Esophagus muscularis mucosa (tissue), 4 donors: ENCODE results near the gene ZNF594. TPM values are rescaled to one million over a fixed set of nuclear protein-coding genes. Genes with fewer than 3 reads are reported as not detected.
"Not testable (repeated sequence)": the region's sequence is repeated elsewhere in the genome, so short reads cannot be mapped to it uniquely, and the experiment has no call there.

ENCODE experiments used
- DNase-seq: peaks from one replicate; pipeline ENCODE4 v3.0.0-alpha.2; 2017; ENCODE audit errors: extremely low spot score
- H3K27ac ChIP-seq, 4 donors: fragments of 200-600 bp; sonication (generic); replicated peaks in 1 of 4; 1 replicate in 3 of 4; 2 replicates in 1 of 4; pipeline ENCODE4 v1.5.1; 2016 to 2019; ENCODE audit warnings: mild to moderate bottlenecking in 1 of 4
- H3K27me3 ChIP-seq, 4 donors: fragments of 200-600 bp; sonication (generic); one replicate each; pipeline versions ENCODE4 v1.5.1 to v1.6.0; 2016 to 2019
- H3K36me3 ChIP-seq, 4 donors: fragments of 200-600 bp; sonication (generic); one replicate each; pipeline ENCODE4 v1.5.1; 2016 to 2019
- H3K4me1 ChIP-seq, 4 donors: fragments of 200-600 bp; sonication (generic); one replicate each; pipeline ENCODE4 v1.5.1; 2016 to 2019
- H3K4me3 ChIP-seq, 4 donors: fragments of 200-600 bp; sonication (generic); 1 replicate in 2 of 4; 2 replicates in 2 of 4; pipeline ENCODE4 v1.5.1; 2016 to 2019; ENCODE audit warnings: mild to moderate bottlenecking in 4 of 4, moderate library complexity in 1 of 4
- H3K9me3 ChIP-seq, 4 donors: fragments of 200-600 bp; sonication (generic); 1 replicate in 3 of 4; 2 replicates in 1 of 4; pipeline ENCODE4 v1.5.1; 2016 to 2019
- CTCF ChIP-seq, 3 experiments: fragments of 200-600 bp in 2 of 3; fragments of 450-650 bp in 1 of 3; sonication (generic) in 2 of 3; IDR thresholded peaks; one replicate each; pipeline ENCODE4 v1.5.1; 2017 to 2019; ENCODE audit warnings: antibody characterized with exemption in 3 of 3, mild to moderate bottlenecking in 2 of 3, moderate library complexity in 1 of 3
- EP300 ChIP-seq: sonication (generic); formaldehyde crosslinking; IDR thresholded peaks from one replicate; pipeline ENCODE4 v1.6.1; 2017; ENCODE audit warnings: antibody characterized with exemption
- POLR2A ChIP-seq: fragments of 450-650 bp; IDR thresholded peaks from one replicate; pipeline ENCODE4 v1.6.1; 2017; ENCODE audit warnings: antibody characterized with exemption, moderate library complexity, mild to moderate bottlenecking, low read depth
- POLR2AphosphoS5 ChIP-seq, 2 donors: sonication (generic); formaldehyde crosslinking; IDR thresholded peaks; one replicate each; pipeline ENCODE4 v1.6.1; 2017; ENCODE audit warnings: antibody characterized with exemption in 2 of 2
- WGBS: methylation state at CpG from one replicate; pipeline ENCODE4 v1.1.5; 2018; 5-methylcytosine and 5-hydroxymethylcytosine counted together
- intact Hi-C: fragments of 100-400 bp; cut with DNase I; formaldehyde crosslinking; loops from one replicate; pipeline ENCODE4 v1.15.1; 2023
- total RNA-seq, 4 donors: library from RNA; depleted of rRNA; stranded (reverse); fragments of >200 nt; gene quantifications; one replicate each; pipeline versions ENCODE4 v1.1.0 to v1.2.1, GENCODE V29; 2016

The ZNF594 gene
- total RNA-seq, 4 donors from 2014 or later, result 7.5 to 13.3 (median 9.6) TPM

- DNase-seq, result peak; percentile 74
- intact Hi-C loops, H3K27ac ChIP-seq, H3K27me3 ChIP-seq, H3K4me1 ChIP-seq, H3K4me3 ChIP-seq, H3K36me3 ChIP-seq, H3K9me3 ChIP-seq: not testable (repeated sequence)
- 60% methylated on average over 1 of the region's 14 CpGs for WGBS
Measured at GRCh38 chr17:5136580-5137412, 54.9 kb downstream of the ZNF594 start.

- intact Hi-C loops, result no loop called here
- WGBS, result 87% methylated on average over 9 of the region's 14 CpGs
- Histone ChIP-seq H3K27ac (no peak overlapping the region), H3K4me1 (no peaks in the 10 kb centered on the region), H3K9me3 (no peaks in the 10 kb centered on the region), H3K36me3 (no peaks in the 10 kb centered on the region), H3K4me3 (no peak overlapping the region), H3K27me3 (peaks cover 0 to 4% (median 0%) of the 10 kb centered on the region in 4 donors)
- DNase-seq, result peak; percentile 80
- TF ChIP-seq EP300 (no peak), POLR2AphosphoS5 (IDR thresholded peaks at IDR 0.05) (no peak), POLR2A (no peak), CTCF (IDR thresholded peaks at IDR 0.05) (no peak)
Measured at GRCh38 chr17:5135726-5136579, 55.7 kb downstream of the ZNF594 start.

- H3K9me3 ChIP-seq, H3K4me1 ChIP-seq, intact Hi-C loops, H3K27ac ChIP-seq, DNase-seq, H3K27me3 ChIP-seq, H3K4me3 ChIP-seq, H3K36me3 ChIP-seq: not testable (repeated sequence)
- WGBS, result 82% methylated on average over 8 of the region's 8 CpGs
Measured at GRCh38 chr17:5135131-5135712, 56.4 kb downstream of the ZNF594 start.

GRCh38 chr17:5134571-5134970 is 57.1 kb downstream of the ZNF594 start:
- WGBS, result 80% methylated on average over 11 of the region's 11 CpGs
- H3K27ac ChIP-seq, H3K4me3 ChIP-seq, intact Hi-C loops, H3K9me3 ChIP-seq, DNase-seq, H3K36me3 ChIP-seq, H3K27me3 ChIP-seq, H3K4me1 ChIP-seq: not testable (repeated sequence)

GRCh38 chr17:5133961-5134360 is 57.7 kb downstream of the ZNF594 start:
- 94% methylated on average over 8 of the region's 8 CpGs for WGBS
- DNase-seq, intact Hi-C loops: not testable (repeated sequence)

GRCh38 chr17:5133311-5133710 is 58.4 kb downstream of the ZNF594 start:
- H3K36me3 ChIP-seq, result no peaks in the 10 kb centered on the region
- intact Hi-C loops, result no loop called here
- no peak overlapping the region for H3K4me3 ChIP-seq
- peaks cover 0 to 8% (median 0%) of the 10 kb centered on the region in 4 donors for H3K27me3 ChIP-seq
- 74% methylated on average over 8 of the region's 8 CpGs for WGBS
- no peaks in the 10 kb centered on the region for H3K4me1 ChIP-seq
- DNase-seq, result peak; percentile 68
- H3K9me3 ChIP-seq, result no peaks in the 10 kb centered on the region
- TF ChIP-seq CTCF (IDR thresholded peaks at IDR 0.05) (no peak), POLR2A (no peak), EP300 (no peak), POLR2AphosphoS5 (IDR thresholded peaks at IDR 0.05) (no peak)
- no peak overlapping the region for H3K27ac ChIP-seq

More at GRCh38 chr17:5133961-5134360, 57.7 kb downstream of the ZNF594 start:
- not testable (repeated sequence) for H3K9me3 ChIP-seq, H3K4me3 ChIP-seq, H3K27ac ChIP-seq, H3K27me3 ChIP-seq, H3K36me3 ChIP-seq, H3K4me1 ChIP-seq

- WGBS, result 93% methylated on average over 13 of the region's 15 CpGs
- DNase-seq, H3K27me3 ChIP-seq, intact Hi-C loops, H3K27ac ChIP-seq, H3K4me1 ChIP-seq, H3K9me3 ChIP-seq, H3K4me3 ChIP-seq, H3K36me3 ChIP-seq: not testable (repeated sequence)
Measured at GRCh38 chr17:5132503-5133225, 59.0 kb downstream of the ZNF594 start.

GRCh38 chr17:5131799-5132502 is 59.7 kb downstream of the ZNF594 start:
- H3K9me3 ChIP-seq, H3K27ac ChIP-seq, intact Hi-C loops, H3K36me3 ChIP-seq, H3K4me1 ChIP-seq, H3K4me3 ChIP-seq: not testable (repeated sequence)
- peaks cover 0 to 17% (median 0%) of the 10 kb centered on the region in 4 donors for H3K27me3 ChIP-seq
- peak; percentile 60 for DNase-seq
- WGBS, result 87% methylated on average over 7 of the region's 16 CpGs
